ENCODE data around the gene CITED2.
A peak's percentile ranks its signal among the peaks of the same experiment; 100 is the strongest.

- TF ChIP-seq CTCF (IDR thresholded peaks at IDR 0.05) (peak; percentile 8 to 65 (median 58)), POLR2A (IDR thresholded peaks at IDR 0.05) (peak in 1 of 2 donors; percentile 68)
Observed at GRCh38 chr6:139376604-139377218, 2.3 kb upstream of the CITED2 start.

All from adrenal gland (tissue), 5 donors.